Glutamatergic neuron (in vitro differentiated cells): ENCODE measurements around the gene TBX20. TPM values are rescaled to one million over a fixed set of nuclear protein-coding genes. Genes with fewer than 3 reads are reported as not detected.

Experiments
- DNase-seq: peaks from one replicate; pipeline ENCODE4 v3.0.0; 2022
- H3K27ac Mint-ChIP-seq: one replicate; pipeline ENCODE4 v1.8.0; 2020; ENCODE audit warnings: mild to moderate bottlenecking, mixed read lengths, inconsistent platforms; ENCODE audit not compliant: unreplicated experiment
- H3K27me3 Mint-ChIP-seq: one replicate; pipeline ENCODE4 v1.8.0; 2020; ENCODE audit warnings: mild to moderate bottlenecking, moderate library complexity, mixed read lengths, inconsistent platforms; ENCODE audit not compliant: unreplicated experiment
- H3K36me3 Mint-ChIP-seq: one replicate; pipeline ENCODE4 v1.8.0; 2020; ENCODE audit warnings: mild to moderate bottlenecking, mixed read lengths, inconsistent platforms; ENCODE audit not compliant: unreplicated experiment
- H3K4me1 Mint-ChIP-seq: one replicate; pipeline ENCODE4 v1.8.0; 2020; ENCODE audit warnings: mild to moderate bottlenecking, low read depth, mixed read lengths, inconsistent platforms; ENCODE audit not compliant: unreplicated experiment
- H3K4me3 Mint-ChIP-seq: one replicate; pipeline ENCODE4 v1.8.0; 2020; ENCODE audit warnings: mild to moderate bottlenecking, mixed read lengths, inconsistent platforms; ENCODE audit not compliant: unreplicated experiment
- H3K9me3 Mint-ChIP-seq: one replicate; pipeline ENCODE4 v1.8.0; 2020; ENCODE audit warnings: mild to moderate bottlenecking, moderate library complexity, mixed read lengths, inconsistent platforms; ENCODE audit not compliant: unreplicated experiment
- total RNA-seq: library from RNA; stranded (reverse); fragmentation: NEBNext Ultra II Directional; extraction: Animal tissue kit (Norgen Biotek cat#: 25700); gene quantifications from one replicate; pipeline ENCODE4 v1.2.1, GENCODE V29; 2021; ENCODE audit not compliant: unreplicated experiment
- TF ChIP-seq, protein P1 (sequence below): fragments of 200-600 bp; sonication (generic); IDR thresholded peaks from one replicate; pipeline ENCODE4 v1.5.0; 2021; ENCODE audit not compliant: partially characterized antibody, unreplicated experiment

The TBX20 gene
- total RNA-seq, 1 donor from 2014 or later, result 1.2 TPM

DNA sequence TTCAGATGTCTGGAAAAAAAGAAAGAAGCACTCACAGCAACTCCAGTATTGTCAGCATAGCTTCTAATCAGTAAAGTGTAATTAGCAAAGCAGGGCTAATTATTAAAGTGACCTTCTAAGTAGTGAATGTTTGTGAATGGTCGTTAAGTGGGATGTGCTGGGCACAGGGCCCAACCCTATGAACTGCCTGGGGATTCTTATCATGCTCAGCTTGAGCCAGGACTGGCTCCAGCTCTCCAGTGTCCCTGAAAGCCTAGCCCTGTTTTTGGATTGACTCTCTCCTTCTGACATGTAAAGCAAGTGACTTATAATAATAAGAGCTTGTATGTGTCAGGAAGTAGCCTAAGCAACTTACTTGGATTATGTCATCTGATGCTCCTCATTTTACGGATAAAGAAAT is 9.5 kb upstream of the TBX20 start:
- Mint-ChIP-seq H3K27me3 (peaks cover 14% of the 10 kb centered on the region), H3K4me1 (peaks cover 6% of the 10 kb centered on the region), H3K9me3 (peaks cover 2% of the 10 kb centered on the region), H3K4me3 (no peak overlapping the region), H3K27ac (no peak overlapping the region), H3K36me3 (no peaks in the 10 kb centered on the region)
- DNase-seq, result no peak
- TF ChIP-seq, protein P1, sequence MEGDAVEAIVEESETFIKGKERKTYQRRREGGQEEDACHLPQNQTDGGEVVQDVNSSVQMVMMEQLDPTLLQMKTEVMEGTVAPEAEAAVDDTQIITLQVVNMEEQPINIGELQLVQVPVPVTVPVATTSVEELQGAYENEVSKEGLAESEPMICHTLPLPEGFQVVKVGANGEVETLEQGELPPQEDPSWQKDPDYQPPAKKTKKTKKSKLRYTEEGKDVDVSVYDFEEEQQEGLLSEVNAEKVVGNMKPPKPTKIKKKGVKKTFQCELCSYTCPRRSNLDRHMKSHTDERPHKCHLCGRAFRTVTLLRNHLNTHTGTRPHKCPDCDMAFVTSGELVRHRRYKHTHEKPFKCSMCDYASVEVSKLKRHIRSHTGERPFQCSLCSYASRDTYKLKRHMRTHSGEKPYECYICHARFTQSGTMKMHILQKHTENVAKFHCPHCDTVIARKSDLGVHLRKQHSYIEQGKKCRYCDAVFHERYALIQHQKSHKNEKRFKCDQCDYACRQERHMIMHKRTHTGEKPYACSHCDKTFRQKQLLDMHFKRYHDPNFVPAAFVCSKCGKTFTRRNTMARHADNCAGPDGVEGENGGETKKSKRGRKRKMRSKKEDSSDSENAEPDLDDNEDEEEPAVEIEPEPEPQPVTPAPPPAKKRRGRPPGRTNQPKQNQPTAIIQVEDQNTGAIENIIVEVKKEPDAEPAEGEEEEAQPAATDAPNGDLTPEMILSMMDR, result no peak

GRCh38 chr7:35261476-35262285 is 7.8 kb upstream of the TBX20 start:
- DNase-seq, result peak; percentile 61
- TF ChIP-seq, protein P1, result peak; percentile 34
- Mint-ChIP-seq H3K27me3 (peaks cover 20% of the 10 kb centered on the region), H3K36me3 (no peaks in the 10 kb centered on the region), H3K9me3 (peaks cover 8% of the 10 kb centered on the region), H3K27ac (no peak overlapping the region), H3K4me1 (peaks cover 6% of the 10 kb centered on the region), H3K4me3 (peak overlapping the region; percentile 66)

- DNase-seq, result no peak
Measured at GRCh38 chr7:35261041-35261440, 7.1 kb upstream of the TBX20 start.

GRCh38 chr7:35260246-35260645 is 6.3 kb upstream of the TBX20 start:
- H3K27ac Mint-ChIP-seq, result no peak overlapping the region
- peaks cover 6% of the 10 kb centered on the region for H3K4me1 Mint-ChIP-seq
- H3K4me3 Mint-ChIP-seq, result no peak overlapping the region
- peaks cover 15% of the 10 kb centered on the region for H3K9me3 Mint-ChIP-seq
- no peaks in the 10 kb centered on the region for H3K36me3 Mint-ChIP-seq
- peaks cover 34% of the 10 kb centered on the region for H3K27me3 Mint-ChIP-seq
- DNase-seq, result no peak
- TF ChIP-seq, protein P1, result no peak

More at GRCh38 chr7:35261041-35261440, 7.1 kb upstream of the TBX20 start:
- TF ChIP-seq, protein P1, result no peak
- Mint-ChIP-seq H3K27ac (no peak overlapping the region), H3K4me3 (peak overlapping the region; percentile 66), H3K27me3 (peaks cover 26% of the 10 kb centered on the region), H3K36me3 (no peaks in the 10 kb centered on the region), H3K9me3 (peaks cover 10% of the 10 kb centered on the region), H3K4me1 (peaks cover 6% of the 10 kb centered on the region)

DNA sequence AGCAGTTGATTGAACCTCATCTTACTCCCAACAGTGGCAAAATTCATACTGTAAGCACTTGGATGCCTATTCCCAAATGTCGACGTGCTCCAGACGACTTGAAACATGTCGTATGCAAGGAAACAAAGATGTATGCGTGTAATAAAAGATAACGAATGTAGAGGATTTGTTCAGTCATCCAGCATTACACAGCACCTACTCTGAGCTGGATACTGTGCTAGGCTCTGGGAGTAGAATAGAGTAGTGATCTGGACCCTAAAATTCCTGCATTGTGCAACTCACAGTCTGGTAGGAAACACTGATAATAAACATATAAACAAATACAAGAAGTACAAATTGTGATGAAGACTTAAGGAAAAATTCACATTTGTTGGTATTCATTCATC is 5.6 kb upstream of the TBX20 start:
- no peak overlapping the region for H3K27ac Mint-ChIP-seq
- H3K4me1 Mint-ChIP-seq, result peaks cover 6% of the 10 kb centered on the region
- H3K4me3 Mint-ChIP-seq, result no peak overlapping the region
- peaks cover 16% of the 10 kb centered on the region for H3K9me3 Mint-ChIP-seq
- H3K27me3 Mint-ChIP-seq, result peaks cover 36% of the 10 kb centered on the region
- DNase-seq, result no peak
- TF ChIP-seq, protein P1, result no peak
- H3K36me3 Mint-ChIP-seq, result no peaks in the 10 kb centered on the region
